Stimulated activated CD4-positive, alpha-beta T cell treated with anti-CD3 and anti-CD28 coated beads, Interleukin-15, amount 100 ng/mL, for 1 hour (primary cell): ENCODE data around the gene REL.

ENCODE experiments used
- DNase-seq, 2 donors: peaks; one replicate each; pipeline ENCODE4 v3.0.0-alpha.2; 2020; ENCODE audit warnings: low read depth in 1 of 2, low spot score in 1 of 2

REL gene

GRCh38 chr2:60964651-60965498 lies 83.5 kb downstream of the REL start:
- no peak for DNase-seq

- no peak for DNase-seq
Measured at GRCh38 chr2:60965499-60965785, 84.1 kb downstream of the REL start.

- DNase-seq = no peak
Measured at GRCh38 chr2:60966507-60967405, 85.4 kb downstream of the REL start.

- no peak for DNase-seq
Measured at GRCh38 chr2:60972889-60973656, 91.7 kb downstream of the REL start.

- no peak for DNase-seq
Measured at GRCh38 chr2:60973705-60974104, 92.3 kb downstream of the REL start.

- DNase-seq = no peak
Measured at GRCh38 chr2:60974652-60975051, 93.3 kb downstream of the REL start.
